Ramos (cell line): ENCODE data around the gene GALNT2.

Experiments used
- in situ Hi-C: fragments of 300-500 bp; cut with MboI; formaldehyde crosslinking; loops from one replicate; pipeline ENCODE4 v1.14.3; 2022; ENCODE audit warnings: low sequenced_read_pairs; ENCODE audit not compliant: unreplicated experiment

Gene GALNT2

DNA sequence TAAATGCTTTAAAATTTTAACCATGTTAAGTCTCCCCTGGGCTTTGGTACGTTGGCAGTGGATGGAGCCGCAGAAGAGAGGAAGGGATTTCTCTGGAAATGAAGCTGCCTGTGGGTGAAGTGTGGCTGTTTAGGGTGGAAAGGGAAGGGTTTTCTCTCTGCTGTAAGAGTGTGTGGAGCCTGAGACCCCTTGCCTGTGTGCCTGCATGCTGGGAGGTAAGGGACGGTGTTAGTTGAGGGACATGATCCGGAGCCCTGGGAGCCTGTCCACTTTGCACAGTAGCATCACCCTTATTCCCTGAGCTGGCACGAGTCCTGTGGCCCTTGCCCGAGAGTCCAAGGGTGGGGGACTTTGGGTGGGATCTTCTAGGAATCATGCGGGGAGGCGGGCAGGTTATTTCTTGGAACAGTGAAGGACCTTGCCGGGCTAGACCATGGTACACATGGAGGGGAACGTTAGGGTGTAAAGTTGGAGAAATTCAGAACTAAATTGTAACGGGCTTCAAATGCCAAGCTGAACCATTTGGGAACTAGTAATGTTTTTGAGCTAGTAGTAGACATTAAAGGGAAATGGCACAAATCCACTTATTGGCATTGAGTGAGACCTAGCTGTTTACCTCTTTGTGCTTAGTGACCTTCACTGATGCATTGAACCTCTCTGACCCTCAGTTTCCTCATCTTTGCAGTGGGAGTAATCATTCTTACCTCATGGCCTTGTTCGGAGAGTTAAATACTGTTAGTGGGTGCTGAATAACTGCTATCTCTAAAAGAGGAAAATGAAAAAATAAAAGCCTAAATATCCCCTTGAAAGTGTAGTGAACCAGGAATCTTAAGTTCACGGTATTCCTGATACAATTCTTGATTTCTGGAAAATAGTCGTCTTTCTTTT, 3.5 kb downstream of the GALNT2 start:
- in situ Hi-C loops = no loop called here

DNA sequence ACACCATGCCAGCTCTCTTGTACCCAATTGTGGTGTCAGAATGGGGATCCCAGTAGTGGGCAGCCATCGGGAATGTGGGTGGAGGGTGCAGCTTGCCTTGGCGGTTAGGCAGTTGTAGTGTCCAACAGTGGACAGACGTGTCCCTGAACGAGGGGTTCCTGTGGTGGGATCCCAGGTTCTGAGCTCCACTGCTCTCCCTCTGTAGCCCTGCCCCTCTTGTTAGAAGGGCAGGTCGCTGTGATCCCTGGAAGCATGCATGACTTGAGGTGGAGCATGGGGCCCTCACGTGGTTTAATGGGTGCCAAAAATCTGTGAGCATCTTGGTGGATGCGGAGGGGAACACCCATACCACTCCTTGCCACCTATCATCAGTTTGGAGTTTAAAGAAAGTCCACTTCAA, 4.3 kb downstream of the GALNT2 start:
- in situ Hi-C loops = no loop called here

DNA sequence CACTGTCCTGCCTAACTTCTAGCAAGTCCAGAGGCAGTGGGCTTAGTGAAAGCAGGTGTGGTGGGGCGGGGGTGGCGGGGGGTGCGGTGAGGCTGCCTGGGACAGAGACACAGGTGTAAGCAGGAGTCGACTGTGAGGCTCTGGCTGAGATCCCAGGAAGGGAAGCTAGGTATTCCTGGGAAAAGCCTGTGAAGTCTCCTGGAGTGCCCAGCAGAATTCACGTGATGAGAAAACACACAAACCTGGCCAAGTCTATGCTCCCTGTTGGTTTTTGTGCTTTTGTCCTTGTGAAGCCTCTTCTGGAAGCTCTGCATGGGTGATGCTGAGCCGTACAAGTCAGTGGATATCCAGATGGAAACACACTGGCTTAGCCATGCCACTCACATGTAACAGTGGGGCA, 5.3 kb downstream of the GALNT2 start:
- in situ Hi-C loops = no loop called here

DNA sequence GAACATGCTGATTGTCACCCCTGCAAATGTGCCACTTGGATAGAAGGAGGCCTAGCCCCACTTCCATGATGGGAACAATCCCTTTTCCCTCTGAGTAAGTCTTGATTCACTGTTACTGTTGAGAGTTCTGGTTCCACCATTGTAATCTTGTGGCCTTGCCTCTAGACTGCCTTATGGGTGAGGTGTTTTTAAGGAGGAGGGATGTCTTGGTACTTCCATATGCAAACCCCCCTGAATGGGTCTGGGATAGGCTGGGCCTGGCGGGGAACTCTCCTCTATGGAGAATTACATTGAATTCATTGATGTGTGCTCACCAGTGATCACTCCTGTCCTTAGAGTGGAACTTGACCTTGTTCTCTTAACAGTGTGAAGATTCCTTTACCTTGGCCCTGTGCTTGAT, 5.8 kb downstream of the GALNT2 start:
- in situ Hi-C loops = no loop called here

DNA sequence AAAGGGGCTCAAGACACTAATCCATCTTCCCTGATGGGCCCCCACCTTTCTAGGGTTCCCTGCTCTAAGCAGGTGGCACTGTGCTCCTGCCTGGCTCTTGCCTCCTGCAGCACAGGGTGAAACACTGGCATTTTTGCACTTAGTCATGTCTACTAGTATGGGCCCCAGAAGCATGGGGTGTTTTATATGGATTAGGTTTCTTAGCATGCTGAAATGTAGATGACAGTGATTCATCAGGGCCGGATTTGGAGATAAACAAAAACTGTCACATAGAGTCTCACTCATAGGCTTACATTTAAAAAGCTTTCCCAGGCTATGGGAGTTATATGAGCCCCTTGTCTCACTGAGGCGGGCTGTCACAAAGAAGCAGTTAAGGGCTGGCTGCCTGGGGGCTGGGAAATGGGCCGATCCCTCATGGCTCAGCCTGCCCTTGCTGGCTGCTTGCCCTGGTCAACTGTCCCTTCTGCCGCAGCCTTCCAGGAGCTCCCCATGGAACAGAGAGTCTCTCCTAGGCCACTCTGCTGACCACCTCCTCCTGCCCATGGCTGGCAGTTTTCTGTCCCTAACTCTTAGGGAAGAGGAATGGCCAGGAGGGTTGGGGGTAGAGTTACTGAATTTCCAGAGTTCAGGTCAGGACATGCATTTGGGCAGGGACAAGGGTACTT, 6.5 kb downstream of the GALNT2 start:
- in situ Hi-C loops = no loop called here

DNA sequence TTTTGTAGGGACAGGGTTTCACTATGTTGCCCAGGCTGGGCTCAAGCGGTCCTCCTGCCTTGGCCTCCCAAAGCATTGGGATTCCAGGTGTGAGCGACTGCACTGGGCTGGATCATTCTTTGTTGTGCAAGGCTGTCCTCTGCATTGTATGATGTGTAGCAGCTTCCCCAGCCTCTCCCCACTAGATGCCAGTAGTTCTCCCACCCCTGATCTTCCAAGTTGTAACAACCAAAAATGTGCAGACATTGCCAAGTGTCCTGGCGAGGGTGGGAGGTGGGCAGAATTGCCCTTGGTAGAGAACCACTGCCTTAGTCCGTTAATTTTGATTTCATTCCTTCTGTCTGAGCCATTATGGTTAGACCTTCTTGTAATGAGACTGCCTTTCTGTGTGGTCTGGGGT, 7.2 kb downstream of the GALNT2 start:
- in situ Hi-C loops = no loop called here

DNA sequence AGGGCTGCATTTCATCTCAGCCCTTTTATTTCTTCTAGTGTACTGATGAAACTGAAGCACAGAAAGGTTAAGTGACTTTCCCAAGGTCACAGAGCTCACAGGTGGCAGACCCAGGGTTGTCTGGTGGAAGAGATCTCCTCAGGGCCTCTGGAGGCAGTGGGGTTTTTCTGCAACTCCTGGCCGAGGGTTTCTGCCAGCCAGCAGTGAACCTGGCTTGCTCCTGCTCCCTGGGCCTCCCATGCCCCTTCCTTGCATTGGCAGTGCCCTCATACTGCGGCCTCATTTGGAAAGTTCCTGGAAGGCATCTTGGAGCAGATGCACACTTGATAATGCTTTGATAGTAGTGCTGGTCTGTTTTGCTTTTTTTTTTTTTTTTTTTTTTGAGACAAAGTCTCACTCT, 7.7 kb downstream of the GALNT2 start:
- in situ Hi-C loops = no loop called here

DNA sequence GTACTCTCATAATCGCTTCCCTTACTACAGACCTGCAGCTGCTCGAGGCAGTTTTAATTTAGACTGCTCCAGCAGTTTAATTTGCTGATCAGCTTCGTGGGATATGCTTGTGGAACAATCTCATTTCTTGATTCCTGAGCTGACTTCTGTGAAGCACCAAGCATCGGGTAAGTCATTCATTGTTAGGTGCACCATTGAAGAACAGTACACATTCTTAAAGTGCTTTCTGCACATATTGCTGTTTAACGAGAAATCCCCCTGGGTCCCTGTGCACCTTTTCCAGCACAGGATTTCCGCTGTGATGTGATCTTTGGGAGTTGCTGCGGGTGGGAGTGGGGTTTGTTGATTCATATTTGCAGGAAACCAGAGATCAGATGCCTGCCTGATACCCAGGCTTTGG, 9.1 kb downstream of the GALNT2 start:
- in situ Hi-C loops = no loop called here

DNA sequence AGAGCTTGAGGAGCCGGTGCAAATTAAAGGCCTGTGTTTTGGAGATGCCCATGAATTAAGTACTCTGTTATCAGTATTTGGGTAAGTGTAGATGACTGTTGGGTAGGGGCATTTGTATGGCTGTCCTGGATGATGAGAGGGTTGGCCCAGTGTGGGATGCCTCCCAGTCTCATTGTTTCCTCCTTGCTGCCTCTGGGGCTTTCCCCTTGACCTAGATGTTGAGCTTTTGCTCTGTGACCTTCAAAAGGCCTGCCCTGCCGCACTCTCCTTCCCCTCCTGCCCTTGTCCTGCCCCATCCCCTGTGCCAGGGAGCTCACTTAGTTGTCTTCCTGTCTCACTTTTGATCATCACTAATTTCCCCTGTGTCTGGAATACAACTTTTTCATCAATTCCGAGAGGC, 10.0 kb downstream of the GALNT2 start:
- in situ Hi-C loops = no loop called here

DNA sequence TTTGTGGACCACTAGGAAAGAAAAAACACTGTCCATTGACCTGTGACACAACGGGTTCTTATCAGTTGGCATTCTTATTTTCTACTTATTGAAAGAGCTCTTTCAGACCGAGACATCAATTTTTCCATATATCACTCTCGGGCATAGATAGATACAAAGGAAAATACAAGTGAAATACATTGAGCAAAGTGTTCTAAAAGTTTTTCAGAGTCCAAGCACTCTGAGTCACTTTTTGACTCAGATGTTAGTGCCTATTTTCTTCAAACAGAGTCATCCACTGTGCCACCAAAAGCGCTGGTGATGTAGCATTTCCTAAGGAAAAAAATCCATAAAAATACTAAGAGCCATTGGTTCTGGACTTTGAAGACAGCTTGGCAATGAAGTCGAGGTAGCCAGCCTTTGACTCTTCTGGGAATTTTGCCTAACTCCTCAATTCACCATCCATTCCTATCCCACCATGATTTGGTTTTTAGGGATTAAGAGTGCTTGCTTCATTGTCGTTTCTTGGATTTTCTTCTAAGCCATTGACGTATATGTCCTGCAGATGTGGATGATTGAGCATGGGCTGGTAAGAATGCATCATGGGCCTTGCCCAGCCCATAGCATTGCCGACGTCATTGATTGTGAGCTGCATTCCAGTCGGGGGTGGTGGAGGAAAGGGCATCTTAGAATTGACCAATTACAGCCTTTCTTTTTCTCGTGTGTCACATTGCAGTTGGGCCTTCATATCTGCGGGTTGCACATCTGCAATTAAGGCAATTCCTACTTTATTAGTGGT, 10.6 kb downstream of the GALNT2 start:
- in situ Hi-C loops = no loop called here

DNA sequence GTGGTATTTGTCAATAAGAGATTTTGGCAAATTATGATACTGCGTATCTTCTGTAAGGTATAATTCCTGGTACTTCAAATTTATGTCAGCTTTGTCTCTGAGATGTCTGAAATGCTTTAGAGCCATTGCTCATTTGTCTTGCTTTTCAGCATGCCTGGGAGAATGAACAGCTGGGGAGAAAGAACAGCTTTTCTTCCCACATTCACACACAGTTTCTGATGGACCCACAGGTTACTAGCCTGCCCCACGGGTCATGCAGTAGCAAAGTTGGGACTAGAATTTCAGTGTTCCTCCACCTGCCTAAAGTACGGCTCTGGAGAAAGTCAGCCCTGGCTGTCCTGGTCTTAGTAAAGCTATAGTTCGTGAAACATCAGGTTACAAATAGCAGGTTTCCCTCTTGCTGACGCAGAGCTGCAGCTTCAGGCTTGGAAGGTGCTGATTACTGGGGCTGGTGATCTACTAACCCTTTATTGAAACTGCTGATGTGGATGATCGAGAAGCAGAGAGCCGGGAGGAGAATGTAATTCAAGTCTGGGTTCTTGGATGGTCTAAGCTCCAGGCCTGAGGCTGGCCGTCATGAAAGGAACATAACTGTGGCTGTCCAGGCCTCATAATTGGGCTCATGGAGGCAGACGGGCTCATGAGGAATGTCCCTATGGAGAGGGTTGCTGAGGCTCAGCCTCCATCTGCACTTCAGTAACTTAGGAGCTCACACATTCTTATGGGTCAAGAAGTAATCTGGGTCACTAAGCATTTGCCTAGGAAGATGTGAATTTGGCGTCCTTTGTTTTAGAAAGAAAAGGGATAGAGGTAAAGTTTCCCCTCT, 12.4 kb downstream of the GALNT2 start:
- in situ Hi-C loops = no loop called here

DNA sequence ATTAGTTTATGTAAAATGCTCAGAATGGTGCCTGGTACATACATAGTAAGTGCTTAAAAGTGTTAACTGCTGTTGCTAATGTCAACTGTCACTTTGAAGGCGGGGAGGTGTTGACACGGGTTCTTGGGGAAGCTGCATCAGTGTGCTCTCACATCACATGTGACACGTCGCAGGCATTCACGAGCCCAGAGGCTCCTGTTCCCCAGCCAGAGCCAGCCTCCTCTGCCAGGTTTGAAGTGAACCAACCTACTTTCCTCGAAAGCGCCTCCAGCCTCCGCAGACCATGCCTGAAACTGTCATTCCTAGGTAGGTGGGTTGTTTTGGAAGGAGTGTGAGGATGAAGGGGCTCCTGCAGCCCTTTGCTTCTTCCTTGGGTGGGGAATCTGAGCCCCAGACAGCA, 13.8 kb downstream of the GALNT2 start:
- in situ Hi-C loops = no loop called here

DNA sequence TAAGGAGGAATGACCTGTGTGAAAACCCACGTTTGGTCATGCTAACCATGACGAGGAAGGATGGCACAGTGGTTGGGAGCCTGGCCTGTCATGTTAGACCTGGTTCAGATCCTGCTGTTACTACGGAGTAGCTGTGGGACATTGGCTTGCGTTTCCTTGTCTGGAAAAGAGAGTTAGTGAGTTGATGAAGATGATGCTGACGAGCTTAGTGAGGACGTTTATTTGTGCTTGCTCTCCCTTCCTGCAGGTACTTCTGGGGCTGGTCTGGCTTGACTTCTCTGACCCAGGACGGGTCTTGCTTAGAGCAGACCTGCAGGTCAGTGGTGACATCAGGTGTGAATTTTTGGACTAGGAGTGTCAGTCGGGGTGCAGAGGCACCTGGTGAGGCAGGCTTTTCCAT, 14.7 kb downstream of the GALNT2 start:
- in situ Hi-C loops = no loop called here

DNA sequence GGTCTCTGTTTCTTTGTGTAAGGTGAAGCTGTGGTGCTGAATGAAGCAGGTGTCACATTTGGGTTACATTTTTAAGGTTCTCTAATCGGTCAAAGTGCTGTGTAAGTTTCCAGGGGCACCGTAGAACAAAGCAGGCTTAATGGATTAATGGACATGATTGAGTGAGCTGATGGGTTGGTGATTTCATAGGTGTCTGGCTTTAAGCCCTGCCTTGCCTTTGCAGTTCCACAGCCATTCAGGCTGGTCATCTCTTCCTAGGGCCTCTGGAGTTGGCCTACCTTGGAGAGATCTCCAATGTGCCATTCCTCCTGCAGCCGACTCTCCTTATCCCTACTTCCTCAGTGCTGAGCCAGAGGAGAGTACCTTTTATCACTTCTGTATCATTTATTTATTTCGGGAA, 15.2 kb downstream of the GALNT2 start:
- in situ Hi-C loops = no loop called here

DNA sequence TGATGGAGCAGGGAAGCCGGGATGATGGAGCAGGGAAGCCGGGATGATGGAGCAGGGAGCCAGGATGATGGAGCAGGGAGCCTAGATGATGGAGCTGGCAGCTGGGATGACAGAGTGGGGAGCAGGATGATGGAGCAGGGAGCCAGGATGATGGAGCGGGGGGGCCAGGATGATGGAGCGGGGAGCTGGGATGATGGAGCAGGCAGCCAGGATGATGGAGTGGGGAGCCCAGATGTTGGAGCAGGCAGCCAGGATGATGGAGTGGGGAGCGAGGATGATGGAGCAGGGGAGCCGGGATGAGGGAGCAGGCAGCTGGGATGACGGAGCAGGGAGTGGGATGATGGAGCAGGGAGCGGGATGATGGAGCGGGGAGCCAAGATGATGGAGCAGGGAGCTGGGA, 16.0 kb downstream of the GALNT2 start:
- in situ Hi-C loops = no loop called here

DNA sequence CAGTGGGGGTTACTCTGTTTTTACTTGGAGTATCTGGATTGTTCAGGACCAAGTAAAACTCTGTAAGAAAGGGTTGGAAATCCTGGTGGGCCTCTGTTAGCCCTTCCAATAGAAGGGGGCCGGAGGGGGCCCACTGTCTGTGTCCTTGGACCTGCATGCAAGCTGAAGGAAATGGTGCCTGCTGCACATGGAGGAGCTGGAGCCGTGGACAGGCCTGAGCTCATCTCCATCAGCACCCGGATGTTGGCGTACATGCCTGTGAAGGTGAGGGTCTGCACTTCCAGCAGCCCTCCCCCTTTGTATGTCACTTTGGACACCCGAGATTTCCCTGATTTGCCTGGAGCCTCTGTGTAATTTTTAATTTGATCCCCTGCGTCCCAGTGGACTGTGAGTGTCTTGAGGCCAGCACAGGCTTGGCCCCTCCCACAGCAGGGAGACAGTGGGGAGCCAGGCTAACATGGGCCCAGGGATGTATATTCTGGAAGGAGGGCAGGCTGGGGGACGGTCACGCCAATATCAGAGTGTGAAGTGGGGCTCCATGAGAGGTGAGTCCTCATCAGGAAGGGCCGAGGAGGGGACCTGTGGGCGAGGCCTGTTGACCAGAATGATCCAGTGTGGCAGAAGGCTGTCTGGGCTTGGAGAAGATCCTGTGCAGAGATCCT, 16.8 kb downstream of the GALNT2 start:
- in situ Hi-C loops = no loop called here

DNA sequence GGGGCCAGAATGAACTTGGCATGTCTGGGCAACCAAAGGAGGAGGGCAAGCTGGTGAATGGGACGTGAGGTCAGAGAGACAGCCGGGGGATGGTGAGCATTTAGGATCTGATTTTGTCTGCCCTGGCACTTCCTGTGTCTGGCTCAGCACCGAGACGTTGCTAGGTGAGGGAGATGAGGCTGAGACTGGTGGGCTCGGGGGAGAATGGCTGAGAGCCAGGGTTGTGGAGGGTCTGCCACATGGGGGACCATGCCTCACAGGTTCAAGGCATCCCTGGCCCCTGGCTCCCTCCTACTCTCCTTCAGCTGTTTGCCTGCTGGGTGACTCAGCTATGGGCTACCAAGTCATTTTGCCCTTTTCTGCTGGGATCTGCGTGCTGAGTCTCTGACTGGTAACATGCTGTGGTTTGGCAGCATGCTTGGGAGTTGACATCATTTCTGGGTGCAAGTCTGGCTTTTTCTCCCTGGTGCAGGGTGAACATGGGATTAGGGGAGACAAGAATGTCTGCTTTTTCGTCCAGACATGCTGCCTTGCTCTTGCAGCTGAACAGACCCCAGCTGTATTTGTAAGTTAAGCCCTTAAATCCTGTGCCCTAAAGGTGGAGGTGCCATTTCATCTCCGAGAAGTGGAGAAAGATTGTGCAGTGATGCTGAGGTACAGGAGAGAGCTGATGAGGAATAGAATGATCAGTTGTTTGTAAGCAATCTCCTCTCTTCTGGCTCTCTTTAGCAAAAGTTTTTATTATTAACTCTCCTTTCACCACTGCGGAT, 17.6 kb downstream of the GALNT2 start:
- in situ Hi-C loops = no loop called here

DNA sequence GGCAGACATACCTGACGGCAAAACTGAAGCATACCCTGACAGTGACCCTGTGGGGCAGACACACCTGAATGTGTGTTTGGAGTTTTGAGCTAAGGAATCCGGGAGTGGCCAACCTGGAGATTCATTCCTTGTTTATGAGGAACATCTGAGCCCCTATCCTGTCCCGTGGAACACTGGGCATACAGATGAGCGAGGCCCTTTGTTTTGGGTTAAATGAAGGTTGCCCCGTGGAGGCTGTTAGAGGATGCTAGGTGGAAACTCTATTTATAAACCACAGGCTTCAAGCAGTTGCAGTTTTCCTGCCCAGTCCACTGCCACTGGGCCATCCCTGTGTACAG, 18.1 kb downstream of the GALNT2 start:
- in situ Hi-C loops = no loop called here

DNA sequence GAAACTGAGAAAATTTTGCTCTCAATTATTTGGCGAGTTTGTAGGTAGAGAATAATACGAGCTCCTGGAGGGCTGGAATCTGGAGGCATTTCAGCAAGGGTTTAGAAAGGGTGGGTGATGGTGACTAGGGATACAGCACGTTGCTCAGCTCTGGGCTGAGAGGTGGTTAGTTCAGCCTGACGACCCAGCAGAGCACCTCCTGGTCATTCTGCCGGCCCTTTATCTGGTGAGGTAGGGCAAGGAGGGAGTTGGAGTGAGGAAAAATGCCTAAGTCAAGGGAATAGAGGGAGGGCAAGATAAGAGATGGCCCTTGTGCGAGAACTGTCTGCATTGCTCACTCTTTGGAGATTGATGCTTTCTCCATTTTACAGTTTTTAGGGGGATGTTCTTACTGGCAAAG, 19.1 kb downstream of the GALNT2 start:
- in situ Hi-C loops = no loop called here
